ENCODE measurements around the gene KRTAP10-3.
"Not testable (repeated sequence)": the region's sequence is repeated elsewhere in the genome, so short reads cannot be mapped to it uniquely, and the experiment has no call there.

KRTAP10-3 gene

GRCh38 chr21:44551340-44551961, 7.1 kb downstream of the KRTAP10-3 start, which contains the start of gene KRTAP10-2:
Gene KRTAP10-2, minus strand, starts transcription at chr21:44551505. Its CDS starts 47 bp downstream, at chr21:44551458.
- Histone ChIP-seq H2AFZ (ENCODE audit: low read length) (peak within 1 kb of the TSS; percentile 69), H3K9me3 (replicated peaks in 1 of 2; ENCODE audit: control insufficient read depth in 2 of 2, insufficient read depth in 1 of 2, low read depth in 1 of 2, low read length in 2 of 2) (peaks cover 0 to 3% of the 10 kb centered on the region in 2 donors), H3K14ac (ENCODE audit: low read length) (peak within 1 kb of the TSS; percentile 78), H3K18ac (ENCODE audit: low read length) (peak within 1 kb of the TSS; percentile 92), H3K4ac (ENCODE audit: low read length) (no peak within 1 kb of the TSS), H2BK15ac (ENCODE audit: low read length) (peak within 1 kb of the TSS; percentile 81), H3K4me3 (ENCODE audit: low read length in 2 of 2) (peak within 1 kb of the TSS in 1 of 2 donors; percentile 37), H3K27me3 (ENCODE audit: control insufficient read depth in 3 of 3, insufficient read depth in 3 of 3, low read depth in 1 of 3, low read length in 3 of 3) (no peaks in the 10 kb centered on the region), H4K8ac (ENCODE audit: low read depth, low read length) (no peak within 1 kb of the TSS), H3K9ac (ENCODE audit: low read depth, low read length, poor library complexity) (peak within 1 kb of the TSS; percentile 24), H3K27ac (replicated peaks; ENCODE audit: low read length) (no peak within 1 kb of the TSS), H3K36me3 (replicated peaks in 1 of 2; ENCODE audit: control insufficient read depth in 2 of 2, insufficient read depth in 2 of 2, low read length in 2 of 2) (no peaks in the 10 kb centered on the region), H2BK12ac (ENCODE audit: low read length) (peak within 1 kb of the TSS; percentile 65), H2AK5ac (ENCODE audit: low read depth, low read length) (peak within 1 kb of the TSS; percentile 95), H3K79me1 (ENCODE audit: low read depth, low read length) (no peaks in the 10 kb centered on the region), H3K23ac (ENCODE audit: low read depth, low read length, poor library complexity) (peak within 1 kb of the TSS; percentile 1), H2BK5ac (ENCODE audit: low read length) (peak within 1 kb of the TSS; percentile 27), H4K91ac (ENCODE audit: low read depth, low read length, poor library complexity) (peak within 1 kb of the TSS; percentile 89), H2BK120ac (ENCODE audit: low read depth, low read length) (peak within 1 kb of the TSS; percentile 90), H3K4me2 (ENCODE audit: insufficient read depth, low read length, poor library complexity, severe bottlenecking) (no peak within 1 kb of the TSS), H3K4me1 (ENCODE audit: control insufficient read depth in 2 of 2, insufficient read depth in 1 of 2, low read depth in 1 of 2, low read length in 2 of 2) (peaks cover 21 to 22% of the 10 kb centered on the region in 2 donors)
- WGBS, 2 donors (ENCODE audit: extremely low coverage in 2 of 2, insufficient read length in 2 of 2, insufficient replicate concordance in 1 of 2) = no CpG with 5 or more reads among the region's 17 CpGs
- no peak for DNase-seq (ENCODE audit: low spot score)

- Histone ChIP-seq H4K91ac (ENCODE audit: low read depth, low read length, poor library complexity) (peak overlapping the region; percentile 31), H2BK120ac (ENCODE audit: low read depth, low read length) (no peak overlapping the region), H3K36me3 (replicated peaks in 1 of 2; ENCODE audit: control insufficient read depth in 2 of 2, insufficient read depth in 2 of 2, low read length in 2 of 2) (no peaks in the 10 kb centered on the region), H3K18ac (ENCODE audit: low read length) (peak overlapping the region; percentile 48), H3K23ac (ENCODE audit: low read depth, low read length, poor library complexity) (peak overlapping the region; percentile 1), H2BK5ac (ENCODE audit: low read length) (peak overlapping the region; percentile 16), H3K14ac (ENCODE audit: low read length) (peak overlapping the region; percentile 49), H3K79me1 (ENCODE audit: low read depth, low read length) (no peaks in the 10 kb centered on the region), H3K27me3 (ENCODE audit: control insufficient read depth in 3 of 3, insufficient read depth in 3 of 3, low read depth in 1 of 3, low read length in 3 of 3) (no peaks in the 10 kb centered on the region), H2AFZ (ENCODE audit: low read length) (no peak overlapping the region), H2BK12ac (ENCODE audit: low read length) (peak overlapping the region; percentile 16), H3K9ac (ENCODE audit: low read depth, low read length, poor library complexity) (no peak overlapping the region), H2AK5ac (ENCODE audit: low read depth, low read length) (peak overlapping the region; percentile 77), H3K4me2 (ENCODE audit: insufficient read depth, low read length, poor library complexity, severe bottlenecking) (no peak overlapping the region), H3K4ac (ENCODE audit: low read length) (no peak overlapping the region), H2BK15ac (ENCODE audit: low read length) (peak overlapping the region; percentile 81), H3K27ac (replicated peaks; ENCODE audit: low read length) (no peak overlapping the region), H3K9me3 (replicated peaks in 1 of 2; ENCODE audit: control insufficient read depth in 2 of 2, insufficient read depth in 1 of 2, low read depth in 1 of 2, low read length in 2 of 2) (peaks cover 0 to 3% of the 10 kb centered on the region in 2 donors), H3K4me1 (ENCODE audit: control insufficient read depth in 2 of 2, insufficient read depth in 1 of 2, low read depth in 1 of 2, low read length in 2 of 2) (peaks cover 21 to 22% of the 10 kb centered on the region in 2 donors), H4K8ac (ENCODE audit: low read depth, low read length) (no peak overlapping the region), H3K4me3 (ENCODE audit: low read length in 2 of 2) (peak overlapping the region in 1 of 2 donors; percentile 37)
- DNase-seq (ENCODE audit: low spot score) = no peak
- no CpG with 5 or more reads among the region's 10 CpGs for WGBS, 2 donors (ENCODE audit: extremely low coverage in 2 of 2, insufficient read length in 2 of 2, insufficient replicate concordance in 1 of 2)
Observed at GRCh38 chr21:44550807-44551206, 7.8 kb downstream of the KRTAP10-3 start.

DNA sequence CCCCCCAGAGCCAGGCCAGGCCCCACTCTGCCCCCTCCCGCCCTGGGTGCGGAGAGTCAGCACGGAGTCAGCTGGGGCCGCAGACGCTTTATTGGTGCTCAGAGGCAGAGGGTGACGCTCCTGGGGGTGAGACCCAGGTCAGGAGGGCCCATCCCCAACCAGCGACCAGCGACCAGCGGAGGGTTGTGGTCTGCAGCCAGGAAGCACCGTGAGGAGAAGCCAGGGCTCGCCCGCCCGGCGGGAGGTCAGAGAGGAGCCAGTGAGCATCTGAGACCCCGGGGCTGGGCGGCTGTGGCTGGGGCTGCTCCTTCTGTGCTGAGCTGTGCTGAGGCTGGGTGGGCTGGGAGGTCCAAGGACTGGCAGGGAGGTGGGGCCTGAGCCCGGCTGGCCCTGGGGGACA, 8.3 kb downstream of the KRTAP10-3 start:
- Histone ChIP-seq H2AK5ac (ENCODE audit: low read depth, low read length) (peak overlapping the region; percentile 77), H2AFZ (ENCODE audit: low read length) (peak overlapping the region; percentile 22), H4K91ac (ENCODE audit: low read depth, low read length, poor library complexity) (peak overlapping the region; percentile 31), H2BK5ac (ENCODE audit: low read length) (peak overlapping the region; percentile 16), H2BK120ac (ENCODE audit: low read depth, low read length) (peak overlapping the region; percentile 90), H2BK15ac (ENCODE audit: low read length) (peak overlapping the region; percentile 81), H2BK12ac (ENCODE audit: low read length) (peak overlapping the region; percentile 49), H3K18ac (ENCODE audit: low read length) (peak overlapping the region; percentile 92), H3K4me1 (ENCODE audit: control insufficient read depth in 2 of 2, insufficient read depth in 1 of 2, low read depth in 1 of 2, low read length in 2 of 2) (peaks cover 21 to 22% of the 10 kb centered on the region in 2 donors), H3K14ac (ENCODE audit: low read length) (peak overlapping the region; percentile 49), H3K23ac (ENCODE audit: low read depth, low read length, poor library complexity) (peak overlapping the region; percentile 1)
- DNase-seq (ENCODE audit: low spot score); H3K36me3 ChIP-seq (replicated peaks in 1 of 2; ENCODE audit: control insufficient read depth in 2 of 2, insufficient read depth in 2 of 2, low read length in 2 of 2); H3K9ac ChIP-seq (ENCODE audit: low read depth, low read length, poor library complexity); H3K4ac ChIP-seq (ENCODE audit: low read length); H3K4me2 ChIP-seq (ENCODE audit: insufficient read depth, low read length, poor library complexity, severe bottlenecking); H3K27ac ChIP-seq (replicated peaks; ENCODE audit: low read length); H3K4me3 ChIP-seq (ENCODE audit: low read length in 2 of 2); H3K9me3 ChIP-seq (replicated peaks in 1 of 2; ENCODE audit: control insufficient read depth in 2 of 2, insufficient read depth in 1 of 2, low read depth in 1 of 2, low read length in 2 of 2); H4K8ac ChIP-seq (ENCODE audit: low read depth, low read length); H3K27me3 ChIP-seq (ENCODE audit: control insufficient read depth in 3 of 3, insufficient read depth in 3 of 3, low read depth in 1 of 3, low read length in 3 of 3); H3K79me1 ChIP-seq (ENCODE audit: low read depth, low read length): not testable (repeated sequence)
- WGBS, 2 donors (ENCODE audit: extremely low coverage in 2 of 2, insufficient read length in 2 of 2, insufficient replicate concordance in 1 of 2) = no CpG with 5 or more reads among the region's 17 CpGs

- H3K9me3 ChIP-seq (replicated peaks in 1 of 2; ENCODE audit: control insufficient read depth in 2 of 2, insufficient read depth in 1 of 2, low read depth in 1 of 2, low read length in 2 of 2) = peaks cover 0 to 3% of the 10 kb centered on the region in 2 donors
- no peaks in the 10 kb centered on the region for H3K36me3 ChIP-seq (replicated peaks in 1 of 2; ENCODE audit: control insufficient read depth in 2 of 2, insufficient read depth in 2 of 2, low read length in 2 of 2)
- no peaks in the 10 kb centered on the region for H3K27me3 ChIP-seq (ENCODE audit: control insufficient read depth in 3 of 3, insufficient read depth in 3 of 3, low read depth in 1 of 3, low read length in 3 of 3)
- H3K4ac ChIP-seq (ENCODE audit: low read length) = peak overlapping the region; percentile 96
- peak overlapping the region; percentile 56 for H3K23ac ChIP-seq (ENCODE audit: low read depth, low read length, poor library complexity)
- H2AK5ac ChIP-seq (ENCODE audit: low read depth, low read length) = peak overlapping the region; percentile 71
- H3K79me1 ChIP-seq (ENCODE audit: low read depth, low read length) = no peaks in the 10 kb centered on the region
- H4K8ac ChIP-seq (ENCODE audit: low read depth, low read length) = no peak overlapping the region
- no peak overlapping the region for H3K4me3 ChIP-seq (ENCODE audit: low read length in 2 of 2)
- no peak for DNase-seq (ENCODE audit: low spot score)
- H3K18ac ChIP-seq (ENCODE audit: low read length) = peak overlapping the region; percentile 96
- peak overlapping the region; percentile 71 for H2AFZ ChIP-seq (ENCODE audit: low read length)
- H3K4me2 ChIP-seq (ENCODE audit: insufficient read depth, low read length, poor library complexity, severe bottlenecking) = no peak overlapping the region
- H2BK5ac ChIP-seq (ENCODE audit: low read length) = peak overlapping the region; percentile 78
- H3K27ac ChIP-seq (replicated peaks; ENCODE audit: low read length) = peak overlapping the region; percentile 84
- peak overlapping the region; percentile 33 for H2BK12ac ChIP-seq (ENCODE audit: low read length)
- H4K91ac ChIP-seq (ENCODE audit: low read depth, low read length, poor library complexity) = peak overlapping the region; percentile 96
- H2BK15ac ChIP-seq (ENCODE audit: low read length) = peak overlapping the region; percentile 81
- H3K4me1 ChIP-seq (ENCODE audit: control insufficient read depth in 2 of 2, insufficient read depth in 1 of 2, low read depth in 1 of 2, low read length in 2 of 2) = peaks cover 21 to 22% of the 10 kb centered on the region in 2 donors
- H3K14ac ChIP-seq (ENCODE audit: low read length) = no peak overlapping the region
- peak overlapping the region; percentile 78 for H2BK120ac ChIP-seq (ENCODE audit: low read depth, low read length)
- no CpG with 5 or more reads among the region's 25 CpGs for WGBS, 2 donors (ENCODE audit: extremely low coverage in 2 of 2, insufficient read length in 2 of 2, insufficient replicate concordance in 1 of 2)
- H3K9ac ChIP-seq (ENCODE audit: low read depth, low read length, poor library complexity) = no peak overlapping the region
Observed at GRCh38 chr21:44549525-44550211, 8.9 kb downstream of the KRTAP10-3 start.
